NCI-H1417 (cell line): Measurements from ENCODE around the gene AFF3.

ENCODE experiments used
- DNase-seq, 3 experiments: peaks; one replicate each; lab custom pipeline; 2025; lab: John Stamatoyannopoulos, UW

Gene AFF3

DNA sequence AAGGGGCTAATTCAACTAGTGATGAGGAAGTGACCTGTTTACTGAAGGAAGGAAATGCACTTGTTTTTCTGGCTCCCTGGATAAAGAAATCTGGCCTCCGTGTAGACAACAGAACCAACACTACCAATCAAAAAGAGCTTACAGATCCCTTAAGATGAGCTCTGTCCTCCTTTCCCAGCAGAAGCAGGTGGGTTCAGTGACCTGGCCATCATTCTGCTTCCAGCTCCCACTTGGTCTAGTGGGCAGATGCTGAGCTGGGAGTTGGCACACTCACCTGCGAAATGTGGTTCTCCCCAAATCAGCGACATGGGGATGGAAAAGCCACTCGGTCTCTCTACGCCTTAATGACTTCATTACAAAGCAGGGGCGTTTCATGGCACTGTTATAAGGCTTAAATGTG lies 132.6 kb downstream of the AFF3 start:
- no peak for DNase-seq

DNA sequence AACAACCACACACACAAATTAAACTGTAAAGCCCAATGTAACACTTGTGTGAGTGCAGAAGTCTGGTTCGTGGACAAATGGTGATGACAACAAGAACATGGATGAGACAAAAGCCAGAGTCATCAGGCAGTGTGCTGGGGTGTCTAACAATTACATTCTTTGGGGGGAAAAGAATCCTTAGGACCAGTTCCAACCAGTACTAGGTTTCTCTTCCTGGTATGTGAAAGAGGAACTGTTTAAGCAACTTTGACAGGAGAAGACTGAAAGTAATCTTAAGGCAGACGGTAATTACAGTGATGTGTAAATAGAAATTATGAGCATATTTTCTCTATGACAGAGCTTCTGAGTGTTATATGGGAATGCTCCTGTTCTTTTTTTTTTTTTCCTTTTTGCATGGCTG lies 133.4 kb downstream of the AFF3 start:
- DNase-seq = no peak

GRCh38 chr2:100006516-100006915 lies 135.9 kb downstream of the AFF3 start:
- DNase-seq = no peak

DNA sequence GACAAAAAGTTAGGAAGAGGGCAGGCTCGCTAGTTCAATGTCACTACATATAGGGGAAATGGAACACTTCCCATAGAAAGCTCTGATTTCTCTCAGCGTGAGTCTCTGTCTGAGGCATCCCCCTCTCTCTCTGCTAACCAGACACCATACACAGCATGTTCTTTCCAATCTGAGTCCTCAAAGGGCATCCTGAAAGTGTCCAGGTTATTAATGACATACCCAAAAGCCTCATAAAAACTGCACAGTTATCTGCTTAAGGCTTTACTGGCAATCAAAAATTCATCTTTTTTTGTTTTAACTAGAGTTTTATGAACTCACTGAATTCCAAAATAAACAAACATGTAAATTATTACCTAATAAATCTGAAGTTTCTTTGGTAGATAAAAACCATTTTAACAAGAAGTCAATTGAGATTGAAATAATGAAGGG lies 137.4 kb downstream of the AFF3 start:
- no peak for DNase-seq

- no peak for DNase-seq
Observed at GRCh38 chr2:100004348-100004884, 138.0 kb downstream of the AFF3 start.

DNA sequence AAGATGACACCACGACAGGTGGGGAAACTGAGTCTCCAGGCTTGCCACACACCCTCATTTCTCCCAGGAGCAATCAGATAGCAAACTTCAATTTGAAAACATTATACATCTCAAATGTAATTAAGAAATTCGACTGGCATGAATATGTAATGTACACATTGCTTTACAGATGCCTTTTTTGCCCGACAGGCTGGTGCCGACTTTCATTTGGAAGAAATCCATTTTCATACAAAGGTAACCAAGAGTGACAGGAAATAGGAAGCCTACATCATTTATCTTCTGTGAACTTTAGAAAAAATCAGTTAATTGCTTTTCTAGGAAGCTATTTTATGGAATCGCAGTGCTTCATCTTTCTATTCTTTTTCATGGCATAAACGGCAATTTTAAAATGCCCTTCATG lies 140.3 kb downstream of the AFF3 start:
- DNase-seq = no peak

DNA sequence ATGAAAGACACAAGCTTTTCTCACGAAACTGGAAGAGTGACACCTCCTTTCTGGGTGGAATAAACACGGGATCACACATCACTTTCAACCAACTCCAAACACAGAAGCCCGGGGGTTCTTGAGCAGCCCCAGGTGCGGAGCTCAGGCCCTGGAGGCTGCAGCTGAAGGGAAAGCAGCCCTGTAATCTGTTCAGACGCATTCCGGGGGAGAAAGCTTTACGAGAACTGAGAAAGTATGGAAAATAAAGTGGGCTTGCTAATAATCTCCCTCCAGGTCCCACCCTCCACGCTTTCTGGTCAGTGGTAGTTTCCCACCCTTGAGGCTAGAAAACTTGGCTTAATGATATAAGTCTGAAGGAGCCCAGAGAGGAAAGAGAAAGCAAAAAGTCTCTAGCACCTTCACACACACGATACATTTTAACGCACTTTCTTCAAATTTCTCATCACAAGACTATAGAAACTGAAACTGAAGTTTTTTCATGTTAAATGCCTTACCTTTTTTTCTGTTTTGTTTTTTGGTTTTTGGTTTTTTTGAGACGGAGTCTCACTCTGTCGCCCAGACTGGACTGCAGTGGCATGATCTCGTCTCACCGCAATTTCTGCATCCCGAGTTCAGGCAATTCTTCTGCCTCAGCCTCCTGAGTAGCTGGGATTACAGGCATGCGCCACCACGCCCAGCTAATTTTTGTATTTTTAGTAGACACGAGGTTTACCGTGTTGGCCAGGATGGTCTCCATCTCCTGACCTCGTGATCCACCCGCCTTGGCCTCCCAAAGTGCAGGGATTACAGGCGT lies 141.3 kb downstream of the AFF3 start:
- no peak for DNase-seq

DNA sequence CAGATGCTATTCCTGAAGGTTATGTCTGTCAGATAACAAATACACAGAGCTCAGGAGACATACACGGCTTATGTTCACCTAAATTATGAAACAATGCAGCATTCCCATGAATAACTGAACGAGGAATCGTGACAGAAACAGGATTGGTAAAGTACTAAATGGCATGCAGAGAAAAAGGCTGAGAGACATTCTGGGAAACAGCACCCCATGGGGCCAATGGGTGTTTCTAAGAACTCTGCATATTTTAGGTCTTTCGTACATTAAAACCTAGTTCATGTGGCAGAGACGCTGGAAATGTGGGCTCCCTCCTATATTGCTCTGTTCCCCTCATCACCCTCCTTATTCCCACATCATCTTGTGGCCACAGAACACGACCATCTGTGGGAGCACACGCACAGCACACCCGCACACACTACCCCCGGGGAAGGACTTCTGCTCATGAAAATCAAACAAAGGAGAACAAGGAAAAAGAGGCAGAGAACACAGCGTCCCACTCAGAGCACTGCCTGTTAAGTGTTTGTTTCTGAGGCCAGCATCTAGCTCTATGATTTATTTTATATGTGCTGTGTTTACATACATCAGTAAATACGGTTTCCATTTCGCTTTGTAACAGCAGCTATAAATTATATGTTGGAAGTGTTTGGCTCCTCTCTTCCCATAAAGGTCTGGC lies 143.6 kb downstream of the AFF3 start:
- peak in 2 of 3 experiments; percentile 41 to 79 for DNase-seq

DNA sequence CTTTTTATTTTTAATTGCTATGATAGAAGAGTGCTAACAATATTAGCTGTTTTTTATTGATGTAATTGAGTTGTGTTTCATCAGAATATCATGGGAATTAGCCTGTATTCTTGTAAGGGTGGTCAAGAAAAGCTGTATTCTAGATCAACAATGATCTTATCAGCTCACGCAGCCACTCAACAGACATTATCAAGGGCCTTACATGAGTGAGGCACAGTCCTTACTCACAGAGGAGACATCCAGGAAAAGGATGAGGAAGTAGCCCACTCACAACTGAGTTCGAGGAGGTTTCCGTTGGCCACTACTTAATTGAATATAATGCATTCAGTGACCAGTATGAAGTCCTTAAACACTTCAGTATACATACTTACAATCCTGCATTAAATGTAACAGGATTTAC lies 152.5 kb downstream of the AFF3 start:
- no peak for DNase-seq

GRCh38 chr2:99988599-99988998 lies 153.8 kb downstream of the AFF3 start:
- no peak for DNase-seq

- DNase-seq = no peak
Observed at GRCh38 chr2:99987160-99987559, 155.2 kb downstream of the AFF3 start.

DNA sequence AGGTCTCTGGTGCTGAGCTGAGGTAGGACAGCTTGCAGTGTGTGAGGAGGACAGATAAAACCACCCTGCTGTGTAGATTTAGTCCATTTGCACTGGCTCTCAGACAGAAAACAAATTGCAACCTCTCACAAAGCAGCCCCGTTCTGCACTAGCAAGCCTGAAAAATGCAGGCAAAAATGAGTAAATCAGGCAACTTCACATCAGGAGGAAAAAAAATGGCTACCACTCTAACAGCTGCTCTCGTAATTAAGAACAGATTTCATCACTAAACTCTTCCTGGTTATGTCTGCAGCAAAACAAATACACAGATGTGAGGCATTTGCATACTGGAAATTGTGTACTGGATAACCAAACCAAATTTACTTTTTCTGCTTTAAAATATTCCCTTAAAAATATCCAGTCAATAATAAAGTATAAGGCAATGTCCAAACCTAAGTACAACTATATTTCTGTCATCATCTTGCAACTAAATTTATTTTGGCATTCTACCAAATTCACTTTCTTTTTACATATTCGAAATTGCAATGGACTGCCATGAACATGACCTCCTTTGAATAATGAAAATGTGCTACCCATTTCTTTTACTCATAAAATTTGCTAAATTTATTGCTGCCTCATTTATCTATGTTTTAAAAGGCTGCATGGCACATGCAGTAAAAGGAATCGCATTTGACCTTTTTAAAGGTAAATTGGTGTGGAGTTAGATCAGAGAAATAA lies 157.4 kb downstream of the AFF3 start:
- DNase-seq = peak in 1 of 3 experiments; percentile 18

- no peak for DNase-seq
Observed at GRCh38 chr2:99982744-99983143, 159.6 kb downstream of the AFF3 start.

DNA sequence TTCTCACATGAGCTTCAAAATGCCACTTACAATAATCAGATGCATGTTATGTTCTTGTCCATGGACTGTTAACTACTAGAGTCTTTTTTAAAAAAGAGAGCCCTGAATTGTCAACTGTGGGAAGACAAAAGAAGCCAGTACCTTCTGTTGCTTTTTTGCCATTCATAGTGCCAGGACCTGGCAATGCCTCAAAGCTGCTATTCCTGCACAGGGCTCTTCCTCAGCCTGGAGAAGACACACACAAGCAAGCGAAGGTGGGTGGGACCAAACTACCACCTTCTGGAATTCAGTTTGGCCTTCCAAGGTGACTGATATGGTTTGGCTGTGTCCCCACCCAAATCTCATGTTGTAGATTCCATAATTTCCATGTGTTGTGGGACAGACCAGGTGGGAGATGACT lies 160.6 kb downstream of the AFF3 start:
- DNase-seq = no peak

DNA sequence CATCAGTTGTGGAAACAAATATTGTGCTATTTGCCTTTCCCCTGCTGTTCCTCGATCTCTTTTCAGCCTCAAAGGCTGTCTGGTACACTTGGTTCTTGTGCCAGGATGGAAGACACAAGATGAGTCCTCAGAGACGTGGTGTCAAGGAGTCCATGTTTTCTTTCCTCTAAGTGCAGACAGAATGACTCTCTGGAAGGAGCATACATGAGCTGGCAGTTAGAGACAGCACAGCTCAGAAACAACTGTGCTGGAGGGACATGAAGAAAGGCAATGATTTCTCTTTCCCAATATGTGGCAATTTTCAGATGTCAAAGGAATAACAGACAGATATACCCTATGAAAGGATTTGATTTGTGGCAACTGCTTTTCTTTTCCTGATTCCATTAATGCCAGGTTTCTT lies 162.2 kb downstream of the AFF3 start:
- no peak for DNase-seq

DNA sequence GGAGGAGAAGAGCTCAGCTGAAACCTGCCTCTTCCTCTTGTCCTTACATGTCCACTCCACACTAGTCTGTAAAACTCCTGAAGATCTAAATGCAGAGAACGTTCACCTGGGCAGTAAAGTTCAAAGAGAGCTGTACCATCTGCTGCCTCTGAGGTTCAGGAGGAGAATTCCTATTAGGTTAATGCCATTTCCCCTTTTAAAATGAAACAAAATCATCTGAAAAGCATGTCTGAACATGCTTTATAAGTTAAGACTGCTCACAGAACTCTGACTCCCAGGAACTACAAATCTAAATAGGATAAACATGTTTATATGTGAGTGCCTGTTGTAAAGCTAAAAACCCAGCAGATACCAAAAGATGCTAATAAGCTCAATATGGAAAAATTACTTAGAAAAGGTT lies 164.4 kb downstream of the AFF3 start:
- DNase-seq = no peak

GRCh38 chr2:99975386-99975785 lies 167.0 kb downstream of the AFF3 start:
- no peak for DNase-seq

- DNase-seq = no peak
Observed at GRCh38 chr2:99974682-99975375, 167.6 kb downstream of the AFF3 start.

DNA sequence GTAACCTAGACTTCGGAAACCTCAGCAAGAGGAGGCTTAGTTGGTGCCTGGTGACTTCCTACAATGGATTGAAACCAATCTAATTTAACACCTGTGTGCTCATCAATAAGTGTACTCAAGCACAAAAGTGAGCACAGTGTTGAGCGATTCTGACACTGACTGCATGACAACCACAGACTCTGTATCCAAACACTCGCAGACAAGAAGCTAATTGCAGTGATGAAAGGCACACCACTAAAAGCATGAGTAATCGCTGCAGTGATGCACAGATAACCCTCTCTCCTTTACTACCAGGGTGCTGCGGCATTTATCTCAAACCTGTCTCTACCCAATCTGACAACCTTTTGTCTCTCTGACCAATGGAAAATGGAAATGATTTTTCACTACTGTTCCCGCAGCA lies 168.1 kb downstream of the AFF3 start:
- DNase-seq = peak in 2 of 3 experiments; percentile 41 to 83

DNA sequence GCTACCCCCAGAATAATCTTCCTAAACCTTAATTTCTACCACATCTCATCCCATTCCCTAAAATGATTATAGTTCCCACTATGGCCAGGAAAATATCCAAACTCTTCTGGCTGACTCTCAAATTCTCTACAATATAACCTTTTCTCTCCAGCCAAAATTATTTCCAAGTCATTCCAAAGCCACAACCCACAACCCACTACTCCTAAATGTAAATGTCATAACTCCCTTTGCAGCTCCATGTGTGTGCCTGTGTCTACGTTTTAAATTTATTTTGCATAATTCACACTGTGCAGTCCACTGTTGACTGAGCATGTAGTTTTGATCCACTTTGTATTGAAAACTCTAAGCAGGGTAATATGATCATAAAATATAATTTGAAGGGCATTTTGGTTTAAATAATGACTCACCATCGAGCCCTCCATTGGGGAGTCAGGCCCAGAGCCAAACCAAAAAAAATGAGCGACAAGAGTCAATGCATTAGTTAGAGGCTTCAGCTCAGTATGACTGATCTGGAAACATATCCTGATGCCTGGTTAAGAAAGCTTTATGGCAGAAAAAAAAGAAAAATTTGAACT lies 171.0 kb downstream of the AFF3 start:
- DNase-seq = no peak

- DNase-seq = no peak
Observed at GRCh38 chr2:99970292-99970868, 172.0 kb downstream of the AFF3 start.
